ENCODE data around the gene SDR42E2. TPM values are rescaled to one million over a fixed set of nuclear protein-coding genes. Genes with fewer than 3 reads are reported as not detected.

SDR42E2 gene
- total and polyA plus RNA-seq, 2 of the 4 experiments (the other 2 are of a cell fraction), result not detected

GRCh38 chr16:22220714-22221113 is 58.4 kb downstream of the SDR42E2 start:
- Histone ChIP-seq H3K9me3 (ENCODE audit: control insufficient read depth, insufficient read depth, low read length) (no peaks in the 10 kb centered on the region), H3K27ac (ENCODE audit: insufficient read depth, low read length) (no peak overlapping the region), H3K4me3 (ENCODE audit: insufficient read depth, low read depth, low read length) (no peak overlapping the region), H3K4me2 (ENCODE audit: low read depth, low read length) (no peak overlapping the region), H4K91ac (ENCODE audit: insufficient read depth, low read depth, low read length) (no peak overlapping the region), H3K36me3 (ENCODE audit: control insufficient read depth, insufficient read depth, low read length) (peaks cover 6% of the 10 kb centered on the region; the same call in 1 of the 2 replicates), H3K4ac (ENCODE audit: low read depth, low read length) (no peak overlapping the region), H2AK9ac (replicated peaks; ENCODE audit: low read depth, low read length, poor library complexity) (peak overlapping the region; percentile 28), H3K14ac (replicated peaks; ENCODE audit: low read depth, low read length) (no peak overlapping the region), H2AFZ (replicated peaks; ENCODE audit: low read length, poor library complexity) (peak overlapping the region; percentile 33), H2AK5ac (ENCODE audit: low read depth, low read length) (no peak overlapping the region), H2BK120ac (ENCODE audit: low read depth, low read length) (no peak overlapping the region), H2BK15ac (ENCODE audit: low read depth, low read length) (no peak overlapping the region), H3K9me1 (ENCODE audit: insufficient read depth, low read length) (peaks cover 27% of the 10 kb centered on the region), H3K18ac (ENCODE audit: low read depth, low read length) (no peak overlapping the region), H4K8ac (ENCODE audit: low read depth in 2 of 2, low read length in 2 of 2) (no peak overlapping the region), H3K27me3 (ENCODE audit: control insufficient read depth, insufficient read depth, low read length) (no peaks in the 10 kb centered on the region), H3K4me1 (ENCODE audit: control insufficient read depth, insufficient read depth, low read length) (peaks cover 2% of the 10 kb centered on the region; the same call in 1 of the 2 replicates), H3K79me1 (ENCODE audit: low read depth in 1 of 2, low read length in 2 of 2) (peaks cover 30 to 87% of the 10 kb centered on the region in 2 experiments), H3K23ac (ENCODE audit: low read depth, low read length) (no peak overlapping the region), H2BK5ac (ENCODE audit: low read depth, low read length, poor library complexity, severe bottlenecking) (no peak overlapping the region), H4K20me1 (ENCODE audit: insufficient read depth, low read length) (peaks cover 53% of the 10 kb centered on the region), H2BK20ac (ENCODE audit: low read depth, low read length) (no peak overlapping the region), H3K9ac (ENCODE audit: low read depth, low read length) (no peak overlapping the region), H4K5ac (ENCODE audit: low read depth, low read length) (no peak overlapping the region), H3K56ac (ENCODE audit: extremely low read depth, insufficient read depth, low read length) (no peak overlapping the region)
- 63% methylated on average over 7 of the region's 9 CpGs; no CpG with 5 or more reads in 1 of the 2 experiments for WGBS, 2 experiments (ENCODE audit: extremely low coverage in 2 of 2, insufficient read length in 1 of 2)
- dilution Hi-C loops (cut with HindIII; ENCODE audit: low sequenced_read_pairs, unreplicated experiment) (no loop called here), intact Hi-C loops (cut with micrococcal nuclease) (no loop called here), in situ Hi-C loops (cut with MboI; ENCODE audit: low sequenced_read_pairs) (no loop called here)
- no TSS peak for BruUV-seq (replicated peaks)
- CTCF ChIA-PET, result no interaction called here
- no peak for ATAC-seq (ENCODE audit: low read depth)
- no peak for DNase-seq
- POLR2A ChIA-PET (ENCODE audit: unreplicated experiment), result no interaction called here
- no peak for TF ChIP-seq MAFK (IDR thresholded peaks at IDR 0.05; ENCODE audit: low read depth, low read length)
- TF ChIP-seq, protein P1, sequence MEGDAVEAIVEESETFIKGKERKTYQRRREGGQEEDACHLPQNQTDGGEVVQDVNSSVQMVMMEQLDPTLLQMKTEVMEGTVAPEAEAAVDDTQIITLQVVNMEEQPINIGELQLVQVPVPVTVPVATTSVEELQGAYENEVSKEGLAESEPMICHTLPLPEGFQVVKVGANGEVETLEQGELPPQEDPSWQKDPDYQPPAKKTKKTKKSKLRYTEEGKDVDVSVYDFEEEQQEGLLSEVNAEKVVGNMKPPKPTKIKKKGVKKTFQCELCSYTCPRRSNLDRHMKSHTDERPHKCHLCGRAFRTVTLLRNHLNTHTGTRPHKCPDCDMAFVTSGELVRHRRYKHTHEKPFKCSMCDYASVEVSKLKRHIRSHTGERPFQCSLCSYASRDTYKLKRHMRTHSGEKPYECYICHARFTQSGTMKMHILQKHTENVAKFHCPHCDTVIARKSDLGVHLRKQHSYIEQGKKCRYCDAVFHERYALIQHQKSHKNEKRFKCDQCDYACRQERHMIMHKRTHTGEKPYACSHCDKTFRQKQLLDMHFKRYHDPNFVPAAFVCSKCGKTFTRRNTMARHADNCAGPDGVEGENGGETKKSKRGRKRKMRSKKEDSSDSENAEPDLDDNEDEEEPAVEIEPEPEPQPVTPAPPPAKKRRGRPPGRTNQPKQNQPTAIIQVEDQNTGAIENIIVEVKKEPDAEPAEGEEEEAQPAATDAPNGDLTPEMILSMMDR (conservative IDR thresholded peaks at IDR 0.05; ENCODE audit: low read depth, low read length), result no peak
- TF ChIP-seq FOS (IDR thresholded peaks at IDR 0.05; ENCODE audit: low read depth, low read length), result no peak
- no peak for TF ChIP-seq NFE2L2 (IDR thresholded peaks at IDR 0.05; ENCODE audit: low read depth, low read length)
- no peak for TF ChIP-seq MAZ (IDR thresholded peaks at IDR 0.05; ENCODE audit: borderline replicate concordance, low read depth, low read length)
- no peak for TF ChIP-seq SMC3 (IDR thresholded peaks at IDR 0.05; ENCODE audit: low read depth, low read length)
- TF ChIP-seq RAD21 (IDR thresholded peaks at IDR 0.05; ENCODE audit: low read length), result no peak
- TF ChIP-seq, protein P2, sequence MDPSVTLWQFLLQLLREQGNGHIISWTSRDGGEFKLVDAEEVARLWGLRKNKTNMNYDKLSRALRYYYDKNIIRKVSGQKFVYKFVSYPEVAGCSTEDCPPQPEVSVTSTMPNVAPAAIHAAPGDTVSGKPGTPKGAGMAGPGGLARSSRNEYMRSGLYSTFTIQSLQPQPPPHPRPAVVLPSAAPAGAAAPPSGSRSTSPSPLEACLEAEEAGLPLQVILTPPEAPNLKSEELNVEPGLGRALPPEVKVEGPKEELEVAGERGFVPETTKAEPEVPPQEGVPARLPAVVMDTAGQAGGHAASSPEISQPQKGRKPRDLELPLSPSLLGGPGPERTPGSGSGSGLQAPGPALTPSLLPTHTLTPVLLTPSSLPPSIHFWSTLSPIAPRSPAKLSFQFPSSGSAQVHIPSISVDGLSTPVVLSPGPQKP (IDR thresholded peaks at IDR 0.05; ENCODE audit: borderline replicate concordance, low read depth, low read length), result no peak
- no peak for TF ChIP-seq CEBPB (IDR thresholded peaks at IDR 0.05; ENCODE audit: low read depth, low read length)
- no peak for TF ChIP-seq BHLHE40 (IDR thresholded peaks at IDR 0.05; ENCODE audit: low read depth, low read length)
- TF ChIP-seq MXI1 (IDR thresholded peaks at IDR 0.05; ENCODE audit: borderline replicate concordance, low read depth, low read length), result no peak
- no peak for TF ChIP-seq POLR2A (IDR thresholded peaks at IDR 0.05; ENCODE audit: low read depth, low read length)
- TF ChIP-seq USF2 (IDR thresholded peaks at IDR 0.05; ENCODE audit: low read depth, low read length), result no peak
- no peak for TF ChIP-seq RCOR1 (IDR thresholded peaks at IDR 0.05; ENCODE audit: insufficient replicate concordance, low read length)
- no peak for TF ChIP-seq RFX5 (IDR thresholded peaks at IDR 0.05; ENCODE audit: low read depth, low read length)

All from IMR-90 (cell line).